Ascending aorta (tissue), 2 donors: ENCODE measurements around the gene LDLRAD2. TPM values are rescaled to one million over a fixed set of nuclear protein-coding genes. Genes with fewer than 3 reads are reported as not detected.
A peak's percentile ranks its signal among the peaks of the same experiment; 100 is the strongest.
"Not testable (repeated sequence)": the region's sequence is repeated elsewhere in the genome, so short reads cannot be mapped to it uniquely, and the experiment has no call there.

Source experiments
- DNase-seq, 2 donors: peaks; one replicate each; pipeline ENCODE4 v3.0.0-alpha.2; 2019; ENCODE audit warnings: low spot score in 2 of 2
- H3K27ac ChIP-seq, 2 donors: fragments of 200-600 bp; sonication (generic); one replicate each; pipeline ENCODE4 v1.5.1; 2016 to 2017; ENCODE audit warnings: mild to moderate bottlenecking in 1 of 2
- H3K27me3 ChIP-seq: fragments of 200-600 bp; sonication (generic); one replicate; pipeline ENCODE4 v1.5.1; 2017
- H3K36me3 ChIP-seq, 2 donors: fragments of 200-600 bp; sonication (generic); one replicate each; pipeline ENCODE4 v1.5.1; 2016
- H3K4me1 ChIP-seq, 2 donors: fragments of 200-600 bp; sonication (generic); one replicate each; pipeline ENCODE4 v1.5.1; 2016 to 2017; ENCODE audit warnings: mild to moderate bottlenecking in 1 of 2
- H3K4me3 ChIP-seq, 2 donors: fragments of 200-600 bp; sonication (generic); one replicate each; pipeline ENCODE4 v1.5.1; 2016 to 2017; ENCODE audit warnings: mild to moderate bottlenecking in 1 of 2
- H3K9me3 ChIP-seq, 2 donors: fragments of 200-600 bp; sonication (generic); one replicate each; pipeline ENCODE4 v1.5.1; 2016
- CTCF ChIP-seq, 3 experiments: fragments of 200-600 bp in 2 of 3; fragments of 450-650 bp in 1 of 3; sonication (generic) in 2 of 3; IDR thresholded peaks; one replicate each; pipeline ENCODE4 v1.5.1; 2016 to 2019; ENCODE audit warnings: antibody characterized with exemption in 3 of 3, mild to moderate bottlenecking in 1 of 3, moderate library complexity in 1 of 3
- intact Hi-C: fragments of 100-400 bp; cut with DNase I; formaldehyde crosslinking; loops from one replicate; pipeline ENCODE4 v1.15.1; 2023
- total RNA-seq: library from RNA; depleted of rRNA; stranded (reverse); fragments of >200 nt; gene quantifications from one replicate; pipeline ENCODE4 v1.1.0, GENCODE V29; 2016

Gene LDLRAD2
- total RNA-seq, 1 donor from 2014 or later = not detected

- H3K27ac ChIP-seq = no peak overlapping the region
- H3K4me1 ChIP-seq = peaks cover 2 to 8% of the 10 kb centered on the region in 2 donors
- no peak for TF ChIP-seq CTCF (IDR thresholded peaks at IDR 0.05)
- intact Hi-C loops = no loop called here
- no peak overlapping the region for H3K4me3 ChIP-seq
- no peaks in the 10 kb centered on the region for H3K9me3 ChIP-seq
- H3K27me3 ChIP-seq = no peaks in the 10 kb centered on the region
- no peak for DNase-seq
- H3K36me3 ChIP-seq = no peaks in the 10 kb centered on the region
These were observed 36.0 kb upstream of the LDLRAD2 start for GRCh38 chr1:21775985-21776562.

- H3K27ac ChIP-seq, intact Hi-C loops, H3K9me3 ChIP-seq, H3K4me3 ChIP-seq, DNase-seq, H3K27me3 ChIP-seq, H3K36me3 ChIP-seq: not testable (repeated sequence)
- H3K4me1 ChIP-seq = peaks cover 7 to 13% of the 10 kb centered on the region in 2 donors
These were observed 35.1 kb upstream of the LDLRAD2 start for GRCh38 chr1:21776925-21777324.

- Histone ChIP-seq H3K4me1 (peaks cover 9 to 13% of the 10 kb centered on the region in 2 donors), H3K36me3 (no peaks in the 10 kb centered on the region), H3K4me3 (no peak overlapping the region), H3K9me3 (no peaks in the 10 kb centered on the region), H3K27me3 (no peaks in the 10 kb centered on the region), H3K27ac (no peak overlapping the region)
- DNase-seq = no peak
- intact Hi-C loops = no loop called here
- no peak for TF ChIP-seq CTCF (IDR thresholded peaks at IDR 0.05)
These were observed 33.7 kb upstream of the LDLRAD2 start for GRCh38 chr1:21778405-21778727.

- no peaks in the 10 kb centered on the region for H3K9me3 ChIP-seq
- H3K27me3 ChIP-seq = no peaks in the 10 kb centered on the region
- H3K36me3 ChIP-seq = no peaks in the 10 kb centered on the region
- no peak overlapping the region for H3K4me3 ChIP-seq
- intact Hi-C loops = loop anchor here (5.0 kb wide), 2 partner anchors 182 to 433 kb away; no protein-coding TSS in a partner anchor
- peaks cover 9 to 13% of the 10 kb centered on the region in 2 donors for H3K4me1 ChIP-seq
- peak overlapping the region in 1 of 2 donors; percentile 19 for H3K27ac ChIP-seq
- no peak for TF ChIP-seq CTCF (IDR thresholded peaks at IDR 0.05)
- DNase-seq = no peak
These were observed 32.2 kb upstream of the LDLRAD2 start for GRCh38 chr1:21779613-21780521.

- no peak for TF ChIP-seq CTCF (IDR thresholded peaks at IDR 0.05)
- Histone ChIP-seq H3K27ac (peak overlapping the region; percentile 99 to 100), H3K27me3 (no peaks in the 10 kb centered on the region), H3K9me3 (no peaks in the 10 kb centered on the region), H3K36me3 (no peaks in the 10 kb centered on the region), H3K4me1 (peaks cover 9 to 13% of the 10 kb centered on the region in 2 donors), H3K4me3 (peak overlapping the region; percentile 97 to 99)
- DNase-seq = no peak
- intact Hi-C loops = loop anchor here (2.0 to 5.0 kb wide), 4 partner anchors 157 to 435 kb away; no protein-coding TSS in a partner anchor
These were observed 30.2 kb upstream of the LDLRAD2 start for GRCh38 chr1:21781815-21782348.
